RWPE1 (cell line): Measurements from ENCODE around the gene FN1.
"Not testable (repeated sequence)": the region's sequence is repeated elsewhere in the genome, so short reads cannot be mapped to it uniquely, and the experiment has no call there.

Experiments used
- CTCF ChIA-PET: fragments of 350-600 bp; sonication (Branson Sonifier 250); formaldehyde crosslinking; extraction: SDS; loops from one replicate; lab custom pipeline; 2021; lab: Yijun Ruan, JAX
- POLR2A ChIA-PET: fragments of 400-600 bp; formaldehyde crosslinking; extraction: SDS; loops from one replicate; lab custom pipeline; 2020; ENCODE audit warnings: antibody characterized with exemption; ENCODE audit not compliant: low non-redundant PET; lab: Yijun Ruan, JAX
- DNase-seq: peaks from one replicate; pipeline ENCODE4 v3.0.0; 2012; ENCODE audit warnings: low spot score
- H3K27ac ChIP-seq: fragments of 450-650 bp; 2 replicates; pipeline ENCODE4 v1.5.1; 2017
- CTCF ChIP-seq: fragments of 450-650 bp; conservative IDR thresholded peaks from 2 replicates; pipeline ENCODE4 v1.5.1; 2017; ENCODE audit warnings: low read depth, mild to moderate bottlenecking

Gene FN1

GRCh38 chr2:215361211-215361875 lies 74.5 kb downstream of the FN1 start:
- H3K27ac ChIP-seq = no peak overlapping the region
- ChIA-PET CTCF (no interaction called here), POLR2A (no interaction called here)
- no peak for DNase-seq
- no peak for TF ChIP-seq CTCF

- no peak for DNase-seq
- ChIA-PET POLR2A (no interaction called here), CTCF (no interaction called here)
Measured at GRCh38 chr2:215360596-215360995, 75.3 kb downstream of the FN1 start.

DNA sequence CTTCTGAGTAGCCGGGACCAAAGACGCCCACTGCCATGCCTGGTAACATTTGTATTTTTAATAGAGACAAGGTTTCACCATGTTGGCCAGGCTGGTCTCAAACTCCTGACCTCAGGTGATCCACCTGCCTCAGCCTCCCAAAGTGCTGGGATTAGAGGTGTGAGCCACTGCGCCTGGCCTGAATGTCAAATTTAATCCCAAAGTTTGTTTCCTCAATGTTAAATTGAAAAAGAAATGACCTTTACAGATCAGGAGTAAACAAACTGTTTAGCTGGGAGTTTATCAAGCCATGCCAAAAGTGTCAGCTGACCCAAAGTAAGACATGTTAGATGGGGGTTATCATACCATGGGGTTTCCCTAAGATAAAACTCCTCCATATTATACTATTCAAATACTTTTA lies 75.8 kb downstream of the FN1 start:
- H3K27ac ChIP-seq, POLR2A ChIA-PET, DNase-seq, CTCF ChIA-PET: not testable (repeated sequence)

More at GRCh38 chr2:215360596-215360995, 75.3 kb downstream of the FN1 start:
- no peak for TF ChIP-seq CTCF
- H3K27ac ChIP-seq = no peak overlapping the region

GRCh38 chr2:215359576-215359922 lies 76.3 kb downstream of the FN1 start:
- CTCF ChIA-PET = no interaction called here
- TF ChIP-seq CTCF = no peak
- H3K27ac ChIP-seq = no peak overlapping the region
- no peak for DNase-seq
- POLR2A ChIA-PET = no interaction called here

DNA sequence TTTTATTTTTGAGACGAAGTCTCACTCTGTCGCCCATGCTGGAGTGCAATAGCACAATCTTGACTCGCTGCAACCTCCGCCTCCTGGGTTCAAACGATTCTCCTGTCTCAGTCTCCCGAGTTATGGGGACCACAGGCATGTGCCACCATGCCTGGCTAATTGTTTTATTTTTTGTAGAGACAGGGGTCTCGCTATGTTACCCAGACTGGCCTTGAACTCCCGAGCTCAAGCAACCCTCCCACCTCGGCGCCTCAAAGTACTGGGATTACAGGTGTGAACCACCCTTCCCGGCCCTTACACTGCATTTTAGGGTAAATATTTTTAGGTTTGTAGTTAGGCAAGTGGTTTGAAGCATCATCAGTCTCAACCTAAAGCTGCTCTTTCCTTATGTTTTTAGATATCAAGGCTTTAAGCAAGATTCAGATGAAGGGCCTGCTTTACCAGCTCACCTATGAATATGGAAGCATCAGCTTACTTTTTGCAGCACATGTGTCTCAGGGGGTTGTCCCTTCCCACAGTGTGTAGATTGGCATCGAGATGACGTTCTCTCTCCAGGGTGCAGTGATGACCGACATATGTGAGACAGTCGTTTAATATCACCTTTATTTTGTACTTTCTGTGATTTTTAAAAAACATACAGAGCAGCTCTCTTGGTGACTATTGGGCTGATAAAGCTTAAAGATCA lies 76.8 kb downstream of the FN1 start:
- ChIA-PET POLR2A (no interaction called here), CTCF (no interaction called here)
- no peak overlapping the region for H3K27ac ChIP-seq
- no peak for TF ChIP-seq CTCF
- DNase-seq = no peak

DNA sequence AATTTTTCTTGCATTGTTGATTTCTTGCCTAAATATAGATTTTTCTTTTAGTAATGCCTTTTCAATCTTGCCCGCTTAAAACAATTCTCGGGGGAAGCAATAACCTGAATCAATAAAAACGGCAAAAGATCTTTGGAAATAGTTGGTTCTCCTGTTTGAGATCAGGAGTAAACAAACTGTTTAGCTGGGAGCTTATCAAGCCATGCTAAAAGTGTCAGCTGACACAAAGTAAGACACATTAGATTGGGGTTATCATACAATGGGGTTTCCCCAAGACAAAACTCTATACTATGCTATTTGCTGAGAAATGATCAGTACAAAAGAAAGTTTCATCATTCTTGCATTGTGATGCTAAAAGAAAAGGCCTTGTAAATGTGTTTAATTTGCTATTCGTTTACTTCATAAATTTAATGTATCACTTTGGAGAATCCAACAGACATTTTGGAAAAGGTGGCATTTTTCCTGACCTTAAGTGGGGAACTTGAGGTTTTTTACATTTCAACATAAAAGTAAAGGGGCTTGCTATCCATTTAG lies 77.5 kb downstream of the FN1 start:
- DNase-seq = no peak
- no peak for TF ChIP-seq CTCF
- H3K27ac ChIP-seq = no peak overlapping the region
- CTCF ChIA-PET = no interaction called here
- POLR2A ChIA-PET = no interaction called here

- CTCF ChIA-PET = no interaction called here
- no peak overlapping the region for H3K27ac ChIP-seq
- no peak for TF ChIP-seq CTCF
- POLR2A ChIA-PET = no interaction called here
- DNase-seq = no peak
Measured at GRCh38 chr2:215357660-215358059, 78.2 kb downstream of the FN1 start.
